Cerebellar cortex (tissue), 1 donor: ENCODE results near the gene SETD2.
"Not testable (repeated sequence)": the region's sequence is repeated elsewhere in the genome, so short reads cannot be mapped to it uniquely, and the experiment has no call there.

Source experiments
- DNase-seq: peaks from one replicate; pipeline ENCODE4 v3.0.0-alpha.2; 2015; ENCODE audit warnings: low spot score

The SETD2 gene

DNA sequence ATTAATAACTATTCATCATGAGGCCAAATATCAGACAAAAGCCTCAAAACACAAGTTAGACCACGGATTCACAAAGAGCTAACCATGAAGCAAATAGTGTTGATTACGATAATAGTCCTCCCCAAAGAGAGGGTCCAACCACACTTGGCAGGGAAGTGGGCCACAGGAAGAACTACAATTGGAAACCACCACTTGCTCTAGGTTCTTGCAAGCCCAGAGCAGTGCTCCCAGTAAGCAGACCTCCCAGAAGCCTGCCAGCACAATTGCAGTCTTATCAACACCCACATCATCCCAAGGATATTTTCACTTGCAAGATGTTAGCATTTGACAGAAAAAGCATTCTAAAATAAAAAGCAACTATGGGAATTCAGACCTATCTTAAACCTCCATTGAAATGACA, 11.3 kb downstream of the SETD2 start:
- no peak for DNase-seq

DNA sequence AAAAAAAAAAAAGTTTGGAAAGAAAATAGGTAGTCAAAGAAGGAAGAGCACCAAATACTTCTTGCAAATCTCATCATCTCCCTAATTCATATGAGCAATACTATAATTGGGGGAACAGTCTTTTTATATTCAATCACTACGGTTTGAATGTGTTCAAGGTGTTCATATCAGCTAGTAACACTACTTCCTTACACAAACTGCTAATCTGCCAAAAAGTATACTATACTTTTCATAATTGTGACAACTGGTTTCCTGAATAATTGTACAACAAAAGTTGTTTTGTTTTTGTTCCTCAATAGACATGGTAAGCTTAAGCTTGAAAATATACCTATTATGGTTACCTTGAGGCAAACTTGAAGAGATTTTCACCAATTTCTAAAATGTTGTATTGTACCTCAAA, 12.1 kb downstream of the SETD2 start:
- DNase-seq = no peak

DNA sequence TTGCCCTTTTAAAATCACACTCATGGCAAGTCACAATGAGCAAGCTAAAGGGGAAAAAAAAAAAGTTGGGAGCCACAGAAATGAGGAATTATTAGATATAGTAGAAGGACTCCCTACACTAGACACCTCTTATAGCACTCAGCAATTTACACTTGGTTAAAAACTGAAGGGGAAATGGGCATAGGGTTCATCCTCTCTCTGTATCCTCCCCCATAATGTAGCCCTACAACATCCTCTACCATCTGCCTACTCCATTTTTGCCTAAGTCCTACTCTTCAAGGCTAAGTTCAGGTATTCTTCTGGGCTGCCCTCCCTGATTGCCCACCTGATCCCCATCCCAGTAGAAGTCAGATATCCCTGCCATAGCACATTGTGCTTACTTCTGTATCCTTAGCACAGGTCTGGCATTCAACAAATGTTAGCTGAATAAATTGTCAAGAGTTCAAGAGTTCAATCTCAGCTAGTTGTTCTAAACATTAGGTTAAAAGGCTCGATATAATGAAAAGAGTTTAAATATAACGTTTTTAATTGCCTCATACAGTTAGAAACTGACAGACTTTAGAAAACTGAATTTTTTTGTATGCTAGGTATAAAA, 14.5 kb downstream of the SETD2 start:
- DNase-seq = no peak

DNA sequence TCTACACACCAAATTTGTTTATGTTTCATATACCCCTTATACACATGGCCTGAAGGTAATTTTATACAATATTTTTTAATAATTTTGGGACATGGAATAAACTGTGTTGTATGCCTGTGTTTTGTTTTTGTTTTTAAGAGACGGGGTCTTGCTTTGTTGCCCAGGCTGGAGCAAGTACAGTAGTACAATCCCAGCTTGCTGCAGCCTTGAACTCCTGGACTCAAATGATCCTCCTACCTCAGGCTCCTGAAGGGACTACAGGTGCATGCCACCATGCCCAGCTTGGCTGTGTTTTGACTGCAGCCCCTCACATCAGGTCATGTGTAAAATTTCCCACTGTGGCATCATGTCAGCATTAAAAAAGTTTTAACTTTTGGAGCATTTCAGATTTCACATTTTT, 18.6 kb downstream of the SETD2 start:
- no peak for DNase-seq

DNA sequence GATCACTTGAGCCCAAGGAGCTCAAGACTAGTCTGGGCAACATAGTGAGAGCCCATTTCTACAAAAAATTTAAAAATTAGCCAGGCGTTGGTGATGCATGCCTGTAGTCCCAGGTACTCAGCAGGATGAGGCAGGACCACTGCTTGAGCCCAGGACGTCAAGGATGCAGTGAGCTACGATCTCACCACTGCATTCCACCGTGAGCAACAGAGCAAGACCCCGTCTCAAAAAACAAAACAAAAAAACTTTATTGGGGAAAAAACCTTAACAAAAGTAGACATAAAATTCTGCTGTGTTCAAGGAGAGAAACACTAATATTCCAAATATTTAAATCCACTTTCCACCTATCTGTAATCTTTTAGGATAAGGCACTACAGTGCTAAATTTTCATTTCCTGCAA, 20.8 kb downstream of the SETD2 start:
- DNase-seq = no peak

DNA sequence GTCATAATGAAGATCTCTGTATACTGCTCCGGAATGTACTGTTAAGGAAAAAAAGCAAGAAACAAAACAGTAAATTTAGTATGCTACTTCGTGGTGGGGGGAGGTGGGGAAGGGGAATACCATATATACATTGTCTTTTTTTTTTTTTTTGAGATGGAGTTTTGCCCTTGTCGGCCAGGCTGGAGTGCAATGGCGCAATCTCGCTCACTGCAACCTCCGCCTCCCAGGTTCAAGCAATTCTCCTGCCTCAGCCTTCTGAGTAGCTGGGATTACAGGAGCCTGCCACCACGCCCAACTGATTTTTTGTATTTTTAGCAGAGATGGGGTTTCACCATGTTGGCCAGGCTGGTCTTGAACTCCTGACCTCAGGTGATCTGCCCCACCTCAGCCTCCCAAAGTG, 21.4 kb downstream of the SETD2 start:
- DNase-seq = not testable (repeated sequence)

DNA sequence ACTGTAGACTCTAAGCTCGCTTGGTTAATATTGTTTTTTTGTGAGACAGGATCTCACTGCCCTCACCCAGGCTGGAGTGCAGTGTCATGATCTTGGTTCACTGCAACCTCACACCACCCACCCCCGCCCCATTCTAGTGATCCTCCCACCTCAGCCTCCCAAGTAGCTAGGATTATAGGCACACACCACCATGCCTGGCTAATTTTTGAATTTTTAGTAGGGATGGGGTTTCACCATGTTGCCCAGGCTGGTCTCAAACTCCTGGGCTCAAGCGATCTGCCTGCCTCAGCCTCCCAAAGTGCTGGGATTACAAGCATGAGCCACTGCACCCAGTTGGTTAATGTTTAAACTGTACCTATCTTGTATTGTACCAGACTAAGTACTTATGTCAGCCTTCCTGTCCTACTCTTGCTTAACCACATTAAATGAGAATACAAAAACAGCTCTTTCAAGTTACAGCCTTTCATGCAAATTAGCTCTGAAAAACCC, 22.9 kb downstream of the SETD2 start:
- DNase-seq = not testable (repeated sequence)

DNA sequence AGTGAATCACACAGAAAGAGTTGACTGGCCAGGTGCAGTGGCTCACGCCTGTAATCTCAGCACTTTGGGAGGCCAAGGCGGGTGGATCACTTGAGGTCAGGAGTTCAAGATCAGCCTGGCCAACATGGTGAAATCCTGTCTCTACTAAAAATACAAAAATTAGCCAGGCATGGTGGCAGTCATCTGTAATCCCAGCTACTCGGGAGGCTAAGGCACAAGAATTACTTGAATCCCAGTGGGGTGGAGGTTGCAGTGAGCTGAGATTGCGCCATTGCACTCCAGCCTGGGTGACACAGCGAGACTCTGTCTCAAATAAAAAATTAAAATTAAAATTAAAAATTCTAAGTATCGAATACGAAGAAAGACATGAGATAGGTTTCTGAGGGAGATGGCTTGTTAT, 23.4 kb downstream of the SETD2 start:
- DNase-seq = not testable (repeated sequence)

DNA sequence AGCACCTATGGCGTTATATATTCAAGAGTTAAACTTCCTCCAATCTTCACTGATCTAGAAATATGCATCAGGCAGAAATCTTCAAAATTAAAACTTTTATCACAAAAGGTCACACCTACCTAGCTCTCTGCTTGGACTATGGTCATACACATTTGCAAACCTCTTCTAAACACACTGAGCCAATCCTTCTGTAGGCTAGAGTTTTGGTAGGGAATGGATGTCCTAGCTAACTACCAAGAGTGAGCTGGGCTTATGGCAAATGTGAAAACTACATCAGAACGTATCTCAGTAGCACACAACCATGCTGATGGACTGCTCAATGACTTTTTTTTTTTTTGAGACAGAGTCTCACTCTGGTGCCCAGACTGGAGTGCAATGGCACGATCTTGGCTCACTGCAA, 29.6 kb downstream of the SETD2 start:
- DNase-seq = no peak

DNA sequence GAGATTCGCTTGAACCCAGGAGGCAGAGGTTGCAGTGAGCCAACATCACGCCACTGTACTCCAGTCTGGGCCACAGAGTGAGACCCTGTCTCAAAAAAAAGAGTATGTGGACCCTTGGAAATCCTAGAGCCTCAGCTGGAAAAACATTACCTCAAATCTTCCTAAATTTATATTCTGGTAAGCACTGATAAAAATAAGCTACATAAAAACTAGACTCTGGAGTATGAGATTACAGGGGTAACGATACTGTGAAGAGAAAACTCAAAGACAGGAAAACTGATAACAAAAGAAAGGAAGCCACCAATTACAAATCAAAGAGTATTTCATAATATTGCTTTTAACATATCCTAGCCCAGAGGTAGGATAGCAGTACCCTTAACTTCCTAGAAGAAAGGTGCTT, 30.3 kb downstream of the SETD2 start:
- DNase-seq = no peak

DNA sequence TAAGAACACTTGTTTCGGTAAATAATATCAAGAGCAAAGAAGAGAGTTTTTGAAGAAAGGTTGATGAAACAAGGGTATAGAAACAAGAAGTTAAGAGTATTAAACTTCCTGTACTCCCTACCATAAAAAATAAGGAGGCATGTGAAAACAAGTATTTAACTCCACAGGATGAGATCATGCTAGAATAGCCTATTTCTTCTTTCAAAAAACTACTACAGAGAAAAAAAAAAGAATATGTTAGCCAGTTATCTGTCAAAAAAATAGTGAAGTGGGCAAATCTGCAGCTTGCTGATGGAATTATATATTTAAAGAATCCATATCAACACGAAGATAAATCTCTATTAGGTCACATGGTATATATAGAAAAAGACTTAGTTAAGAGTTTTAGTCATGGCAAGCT, 33.4 kb downstream of the SETD2 start:
- no peak for DNase-seq

DNA sequence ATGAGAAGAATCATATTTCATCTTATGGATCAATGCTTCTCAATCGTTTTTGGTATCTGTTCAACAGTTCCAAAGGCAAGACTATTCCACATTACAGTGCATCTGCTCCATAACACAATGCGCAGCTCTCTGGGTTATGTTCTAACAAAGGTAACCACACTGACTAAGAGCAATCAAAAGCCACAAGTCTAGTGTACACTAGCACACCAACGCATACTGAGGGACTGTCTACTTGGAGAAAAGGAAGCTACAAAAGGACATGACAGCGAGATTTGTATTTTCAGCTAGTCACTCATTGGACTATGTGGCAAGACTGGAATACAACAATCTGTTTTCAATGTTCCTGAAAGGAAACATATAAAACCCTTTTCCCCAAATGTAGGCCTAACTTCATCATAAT, 35.8 kb downstream of the SETD2 start:
- DNase-seq = no peak

DNA sequence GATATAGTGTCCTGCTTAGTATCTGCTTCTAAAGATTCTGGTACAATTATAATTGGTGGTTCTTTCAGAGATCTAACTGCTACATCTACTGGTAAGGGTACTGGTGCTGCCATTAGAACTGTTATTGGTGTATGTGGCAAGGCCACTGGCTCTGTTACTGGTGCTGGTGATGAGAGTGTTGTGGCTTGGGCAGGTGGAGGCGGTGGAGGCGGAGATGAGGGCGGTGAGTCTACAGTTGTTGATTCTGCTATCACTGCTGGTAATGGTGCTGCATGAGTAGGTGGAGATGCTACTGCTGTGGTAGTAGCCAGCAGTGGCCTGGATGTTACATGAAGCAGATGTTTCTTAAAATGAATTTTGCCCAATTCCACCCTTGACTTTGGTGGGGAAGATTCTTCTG, 40.1 kb downstream of the SETD2 start:
- DNase-seq = no peak

DNA sequence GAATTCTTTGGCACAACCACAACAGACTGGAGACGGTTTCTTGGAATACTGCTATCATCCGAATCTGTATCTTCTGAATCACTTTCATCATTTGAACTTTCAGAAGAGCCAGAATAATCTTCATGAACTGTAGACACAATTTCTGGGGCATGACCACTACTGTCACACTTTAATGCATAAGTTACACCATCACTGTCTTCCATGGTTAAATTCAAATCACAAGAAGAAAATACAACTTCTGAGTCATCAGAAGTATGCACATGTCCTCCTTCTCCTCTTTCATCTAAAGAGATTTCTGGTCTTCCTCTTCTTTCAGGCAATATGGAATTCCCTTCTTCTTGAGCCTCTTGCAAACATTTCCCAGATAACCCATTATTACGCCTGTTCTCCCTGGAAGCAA, 42.5 kb downstream of the SETD2 start:
- no peak for DNase-seq

DNA sequence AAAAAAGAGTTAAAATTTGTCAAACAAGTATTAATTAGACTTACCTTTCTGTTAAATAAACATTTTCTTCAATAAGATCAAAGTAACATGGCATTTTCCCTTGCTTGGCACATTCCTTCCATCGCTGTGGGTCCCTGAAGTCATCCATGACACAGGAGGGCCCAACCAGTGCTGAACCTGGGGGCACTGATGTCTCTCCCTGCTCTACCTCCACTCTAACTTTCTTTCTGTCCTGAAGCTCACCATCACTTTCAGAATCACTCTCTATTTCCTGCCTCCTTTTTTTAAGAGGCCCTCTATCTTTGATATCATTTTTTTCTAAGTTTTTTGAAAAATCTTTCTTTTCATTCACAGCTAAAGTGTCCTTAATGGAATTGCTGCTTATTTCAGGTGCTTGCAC, 43.8 kb downstream of the SETD2 start:
- no peak for DNase-seq

DNA sequence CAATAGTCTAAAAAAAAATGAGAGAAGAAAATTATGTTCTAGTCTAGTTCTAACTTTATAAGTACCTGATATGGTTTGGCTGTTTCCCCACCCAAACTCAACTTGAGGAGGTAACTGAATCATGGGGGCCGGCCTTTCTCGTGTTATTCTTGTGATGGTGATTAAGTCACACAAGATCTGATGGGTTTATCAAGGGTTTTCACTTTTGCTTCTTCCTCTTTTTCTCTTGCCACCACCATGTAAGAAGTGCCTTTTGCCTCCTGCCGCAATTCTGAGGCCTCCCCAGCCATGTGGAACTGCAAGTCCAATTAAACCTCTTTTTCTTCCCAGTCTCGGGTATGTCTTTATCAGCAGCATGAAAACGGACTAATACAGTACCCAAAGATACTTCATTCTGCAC, 44.5 kb downstream of the SETD2 start:
- not testable (repeated sequence) for DNase-seq

DNA sequence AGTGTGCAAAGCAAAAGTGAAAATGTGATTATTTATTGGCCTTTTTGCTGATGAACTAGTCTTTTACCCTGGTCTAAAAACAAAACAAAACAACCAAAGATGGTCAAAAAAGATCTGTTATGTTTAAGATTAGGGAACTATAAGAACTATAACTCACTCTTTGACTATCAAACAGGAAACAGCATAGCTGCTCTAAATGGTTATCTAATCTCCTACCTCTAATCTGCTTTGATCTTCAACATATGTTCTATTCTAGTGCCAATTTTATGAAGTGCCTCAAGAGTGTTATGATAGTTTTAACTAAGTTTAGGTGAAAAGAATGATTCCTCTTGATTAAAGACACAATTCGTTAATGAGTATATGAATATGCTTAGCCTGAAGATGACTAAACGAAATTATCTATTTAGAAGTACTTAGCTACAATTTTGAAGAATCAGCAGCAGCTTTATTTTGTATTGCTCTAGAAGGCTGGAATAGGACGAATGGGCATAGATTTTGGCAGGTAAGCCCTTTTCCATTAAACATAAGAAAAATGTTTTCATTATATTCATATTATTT, 46.0 kb downstream of the SETD2 start:
- no peak for DNase-seq

DNA sequence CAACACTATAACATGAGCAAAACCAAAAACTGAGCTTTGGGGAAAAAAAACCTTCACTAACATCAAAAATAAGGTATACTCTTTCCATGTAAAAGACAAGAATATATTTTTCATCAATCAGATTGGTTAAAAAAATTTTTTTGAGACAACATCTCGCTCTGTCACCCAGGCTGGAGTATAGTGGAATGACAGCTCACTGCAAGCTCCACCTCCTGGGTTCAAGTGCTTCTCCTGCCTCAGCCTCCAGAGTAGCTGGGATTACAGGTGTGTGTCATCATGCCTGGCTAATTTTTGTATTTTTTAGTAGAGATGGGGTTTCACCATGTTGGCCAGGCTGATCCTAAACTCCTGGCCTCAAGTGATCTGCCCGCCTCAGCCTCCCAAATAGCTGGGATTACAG, 48.4 kb downstream of the SETD2 start:
- DNase-seq = not testable (repeated sequence)

DNA sequence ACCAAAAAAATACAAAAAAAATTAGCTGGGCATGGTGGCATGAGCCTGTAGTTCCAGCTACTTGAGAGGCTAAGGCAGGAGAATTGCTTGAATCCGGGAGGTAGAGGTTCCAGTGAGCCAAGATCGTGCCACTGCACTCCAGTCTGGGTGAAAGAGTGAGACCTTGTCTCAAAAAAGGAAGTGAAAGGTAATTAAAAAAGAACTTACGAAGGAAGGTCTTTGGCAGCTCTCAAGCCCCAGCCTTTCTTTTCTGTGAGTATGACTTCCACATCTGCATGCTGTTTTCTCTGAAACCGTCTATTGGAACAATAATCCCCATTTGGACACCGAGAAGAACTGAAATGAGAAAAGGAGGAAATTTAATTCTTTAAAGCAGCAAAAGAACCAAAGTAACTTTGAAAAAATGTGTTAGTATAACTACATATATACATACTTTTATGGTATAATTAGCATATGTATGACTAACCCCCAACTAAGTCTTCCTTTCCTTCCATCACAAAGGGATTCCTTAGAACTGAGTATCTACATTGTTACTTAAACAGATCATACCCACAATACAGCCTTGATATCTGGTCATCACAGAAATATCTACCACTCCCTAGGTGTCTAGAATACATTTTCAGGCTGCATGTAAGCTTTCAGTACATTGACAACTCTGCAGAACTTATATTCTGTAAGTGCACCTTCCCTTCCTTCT, 50.1 kb downstream of the SETD2 start:
- DNase-seq = no peak

DNA sequence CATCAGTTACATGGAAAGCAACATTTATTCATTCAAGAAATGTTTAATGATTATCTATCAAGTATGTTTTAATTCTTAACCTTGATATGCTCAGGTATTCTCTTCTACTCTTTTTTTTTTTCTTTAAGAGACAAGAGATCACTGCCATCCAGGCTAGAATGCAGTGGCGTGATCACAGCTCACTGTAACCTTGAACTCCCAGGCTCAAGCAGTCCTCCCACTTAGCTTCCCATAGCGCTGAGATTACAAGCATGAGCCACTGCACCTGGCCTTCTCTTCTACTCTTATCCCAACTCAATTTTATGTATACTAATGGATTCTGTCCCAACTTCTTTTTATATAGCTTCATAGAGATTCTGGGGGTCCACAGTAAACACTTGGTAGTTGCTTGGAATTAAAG, 50.9 kb downstream of the SETD2 start:
- DNase-seq = no peak

DNA sequence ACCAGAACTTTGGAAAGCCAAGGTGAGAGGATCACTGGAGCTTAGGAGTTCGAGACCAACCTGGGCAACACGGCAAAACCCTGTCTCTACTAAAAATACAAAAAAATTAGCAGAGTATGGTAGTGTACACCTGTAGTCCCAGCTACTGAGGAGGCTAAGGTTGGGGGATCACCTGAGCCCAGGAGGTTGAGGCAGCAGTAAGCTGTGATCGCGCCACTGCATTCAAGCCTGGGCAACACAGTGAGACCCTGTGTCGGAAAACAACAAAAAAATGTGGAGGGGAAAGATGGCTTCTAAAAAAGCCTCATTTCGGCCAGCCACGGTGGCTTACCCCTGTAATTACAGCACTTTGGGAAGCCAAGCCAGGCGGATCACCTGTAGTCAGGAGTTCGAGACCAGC, 54.5 kb downstream of the SETD2 start:
- no peak for DNase-seq

DNA sequence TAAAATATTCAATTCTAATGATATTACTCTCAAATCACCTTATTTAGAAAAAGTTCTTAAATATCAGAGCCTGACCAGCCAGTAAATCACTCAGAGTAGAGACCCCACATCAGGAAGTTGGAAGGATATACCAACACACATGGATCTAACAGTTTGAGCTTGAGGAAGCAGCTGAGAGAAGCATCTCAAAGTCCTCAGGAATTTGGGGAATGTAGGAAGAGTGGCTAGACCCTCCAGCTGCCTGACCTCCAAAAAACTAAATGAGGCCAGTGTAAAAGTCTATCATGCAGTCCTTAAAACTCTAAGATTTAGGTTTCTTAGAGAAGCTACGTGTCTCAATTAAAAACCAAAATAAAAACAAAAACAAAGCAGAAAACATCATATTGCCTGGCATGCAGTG, 55.4 kb downstream of the SETD2 start:
- no peak for DNase-seq

DNA sequence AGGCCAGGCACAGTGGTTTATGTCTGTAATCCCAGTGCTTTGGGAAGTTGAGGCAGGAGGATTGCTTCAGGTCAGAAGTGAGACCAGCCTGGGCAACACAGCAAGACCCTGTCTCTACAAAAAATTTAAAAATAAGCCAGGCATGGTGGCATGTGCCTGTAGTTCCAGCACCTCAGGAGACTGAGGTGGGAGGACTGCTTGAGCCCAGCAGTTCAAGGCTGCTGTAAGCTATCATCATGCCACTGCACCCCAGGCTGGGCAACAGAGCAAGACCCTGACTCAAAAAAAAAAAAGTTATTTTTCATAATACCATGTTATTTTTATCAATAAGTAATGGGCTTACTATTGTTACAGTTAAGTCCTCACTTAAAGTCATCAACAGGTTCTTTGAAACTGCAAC, 59.7 kb downstream of the SETD2 start:
- no peak for DNase-seq

DNA sequence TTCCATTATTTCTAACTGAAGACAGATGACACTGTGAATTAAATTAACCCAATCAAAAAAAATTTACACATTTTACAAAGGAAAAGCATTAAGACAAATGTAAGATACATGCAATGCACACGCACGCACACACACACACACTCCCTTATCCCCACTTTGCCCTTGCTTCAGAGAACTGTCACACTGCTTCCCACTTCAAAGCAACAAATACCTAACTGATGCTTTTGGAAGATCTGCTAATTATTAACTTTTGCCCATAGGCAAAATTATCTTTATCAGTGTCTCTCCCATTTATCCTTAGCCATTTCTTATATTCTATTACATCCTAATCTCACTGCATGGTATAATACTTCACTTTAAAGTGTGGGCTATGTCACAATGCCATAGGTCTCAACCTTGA, 60.3 kb downstream of the SETD2 start:
- DNase-seq = no peak
